CD4-positive, alpha-beta T cell treated with Interferon alpha-2 for 1 hour (primary cell): ENCODE data around the gene GNAQ.
"Not testable (repeated sequence)": the region's sequence is repeated elsewhere in the genome, so short reads cannot be mapped to it uniquely, and the experiment has no call there.

ENCODE experiments used
- DNase-seq, 2 donors: peaks; one replicate each; pipeline ENCODE4 v3.0.0-alpha.2; 2020 to 2022

Gene GNAQ

GRCh38 chr9:77806741-77807140 lies 224.9 kb downstream of the GNAQ start:
- DNase-seq = no peak

- DNase-seq = no peak
These were observed 225.8 kb downstream of the GNAQ start for GRCh38 chr9:77805810-77806209.

- no peak for DNase-seq
These were observed 228.2 kb downstream of the GNAQ start for GRCh38 chr9:77803423-77803822.

DNA sequence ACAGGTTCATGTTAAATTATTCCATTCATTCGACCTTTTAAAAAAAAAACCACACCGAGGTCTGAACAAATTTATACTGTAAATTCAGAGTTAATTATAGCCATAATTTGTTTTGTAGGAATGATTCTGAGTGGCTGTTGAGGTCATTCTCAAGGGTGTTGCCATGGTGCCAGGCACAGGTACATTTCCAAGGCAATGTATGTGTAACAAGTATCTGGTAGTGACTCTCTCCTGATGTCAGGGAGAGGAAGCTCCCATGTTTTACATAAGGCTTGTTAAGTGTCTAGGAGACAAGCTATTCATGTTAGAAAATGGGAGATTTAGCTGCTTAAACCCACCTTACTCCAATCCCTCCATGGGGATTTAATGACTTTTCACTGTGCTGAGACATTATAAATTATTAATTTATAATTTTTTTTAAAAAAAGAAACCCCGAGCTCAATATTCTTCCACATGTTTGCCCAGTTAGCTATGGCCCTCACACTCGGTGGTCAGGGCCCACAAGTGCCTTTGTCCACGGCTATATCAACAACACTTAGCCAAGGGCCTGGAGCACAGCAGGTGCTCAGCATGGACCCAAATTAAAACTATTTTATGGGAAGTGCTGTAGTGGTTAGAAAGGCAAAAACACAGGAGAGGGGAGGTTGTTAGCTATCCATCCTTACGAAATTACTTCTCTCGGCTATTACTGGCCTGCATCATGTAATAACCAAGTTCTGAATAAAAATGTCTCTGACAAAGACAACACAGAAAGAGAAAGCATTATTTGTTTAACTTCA lies 228.9 kb downstream of the GNAQ start:
- DNase-seq = no peak

DNA sequence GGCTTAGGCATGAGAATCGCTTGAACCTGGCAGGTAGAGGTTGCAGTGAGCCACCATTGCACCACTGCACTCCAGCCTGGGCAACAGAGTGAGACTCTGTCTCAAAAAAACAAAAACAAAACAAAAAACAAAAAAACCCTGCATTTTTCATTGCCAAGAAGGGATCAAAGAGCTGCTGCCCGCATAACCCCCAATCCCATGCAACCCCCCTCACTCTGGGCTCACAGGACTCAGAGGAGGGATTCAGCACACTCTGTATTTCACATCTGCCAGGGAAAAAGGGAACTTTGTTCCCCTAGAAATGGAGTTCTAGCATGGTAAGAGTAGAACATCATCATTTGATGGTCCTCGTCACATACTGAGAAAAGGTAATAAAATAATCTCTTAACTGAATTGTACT lies 229.5 kb downstream of the GNAQ start:
- no peak for DNase-seq

- no peak for DNase-seq
These were observed 230.6 kb downstream of the GNAQ start for GRCh38 chr9:77800924-77801551.

DNA sequence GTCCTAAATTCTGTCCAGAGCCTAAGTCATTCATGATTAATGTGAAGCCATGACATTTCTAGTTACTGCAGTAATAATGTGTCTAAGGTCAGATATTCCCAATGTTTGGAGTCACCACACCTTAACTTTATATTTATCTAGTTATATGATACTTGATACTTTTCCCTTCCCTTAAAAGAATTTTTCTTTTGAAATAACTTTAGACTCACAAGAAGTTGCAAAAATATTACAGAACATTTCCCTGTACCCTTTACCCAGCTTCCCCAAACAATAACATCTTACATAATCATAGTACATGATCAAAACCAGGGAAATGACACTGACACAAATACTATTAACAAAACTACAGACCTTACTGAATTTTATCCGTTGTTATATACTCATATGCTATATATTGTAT lies 233.5 kb downstream of the GNAQ start:
- no peak for DNase-seq

DNA sequence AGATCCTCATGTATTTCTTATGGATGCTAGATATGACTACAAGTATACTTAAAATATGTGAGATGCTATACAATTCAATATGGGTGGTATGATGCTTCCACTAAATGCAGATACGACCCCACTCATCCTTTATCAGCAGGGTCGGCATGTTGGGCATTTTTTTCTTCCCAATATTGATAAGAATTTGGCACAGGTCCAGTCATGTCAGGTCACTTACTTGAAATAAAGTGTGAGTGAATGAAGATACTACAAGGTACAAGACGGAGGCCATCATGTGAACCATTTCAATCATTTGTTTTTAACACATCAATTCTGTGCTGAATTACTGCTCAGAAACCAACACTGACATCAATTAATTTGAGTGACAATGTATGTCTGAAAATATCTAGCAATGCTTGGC lies 236.6 kb downstream of the GNAQ start:
- DNase-seq = no peak

- DNase-seq = no peak
These were observed 237.8 kb downstream of the GNAQ start for GRCh38 chr9:77793849-77794248.

GRCh38 chr9:77789891-77790290 lies 241.7 kb downstream of the GNAQ start:
- no peak for DNase-seq

DNA sequence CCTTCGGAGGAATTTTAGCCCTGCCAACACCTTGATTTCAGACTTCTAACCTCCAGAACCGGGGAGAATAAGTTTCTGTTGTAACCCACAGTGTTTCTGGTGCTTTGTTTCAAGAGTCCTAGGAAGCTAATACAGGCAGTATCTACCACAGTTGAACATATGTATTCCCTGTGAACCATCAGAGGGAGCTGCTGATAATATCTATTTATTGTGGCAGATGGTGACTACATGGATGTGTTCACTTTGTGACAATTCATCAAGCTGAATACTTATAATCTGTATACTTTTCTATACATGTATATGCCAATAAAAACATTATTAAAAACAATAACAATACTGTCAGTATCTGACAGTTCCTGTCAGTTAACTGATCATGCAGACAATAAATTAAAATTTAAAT lies 246.3 kb downstream of the GNAQ start:
- DNase-seq = no peak

DNA sequence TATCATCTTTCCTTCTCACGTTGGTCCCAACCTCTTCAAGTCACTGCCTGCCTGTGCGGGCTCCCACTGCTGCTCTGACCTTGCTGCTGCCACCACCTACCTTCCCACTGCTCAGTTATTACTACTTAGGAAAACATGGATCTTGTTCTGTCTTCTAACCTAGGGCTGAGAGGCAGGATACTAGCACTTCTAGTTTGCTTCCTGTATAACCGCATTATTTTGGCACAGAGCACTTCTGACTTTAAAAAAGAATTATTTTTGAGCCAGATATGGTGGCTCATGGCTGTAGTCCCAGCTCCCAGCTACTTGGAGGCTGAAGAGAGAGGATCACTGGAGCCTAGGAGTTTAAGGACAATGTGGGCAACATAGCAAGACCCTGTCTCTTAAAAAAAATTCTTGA lies 248.1 kb downstream of the GNAQ start:
- no peak for DNase-seq

DNA sequence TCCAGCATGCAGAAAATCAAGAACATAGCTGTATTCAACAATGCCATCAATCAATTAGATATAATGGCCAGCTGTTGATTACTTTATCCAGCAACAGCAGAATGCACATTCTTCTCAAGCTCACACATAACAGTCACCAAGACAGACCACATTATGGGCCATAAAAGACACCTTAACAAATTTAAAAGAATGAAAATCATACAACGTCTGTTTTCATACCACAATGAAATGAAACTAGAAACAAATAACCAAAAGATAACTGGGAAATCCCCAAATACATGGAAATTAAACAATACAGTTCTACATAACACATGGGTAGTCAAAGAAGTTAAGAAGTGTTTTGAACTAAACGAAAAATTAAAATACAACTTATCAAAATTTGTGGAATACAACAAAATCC lies 252.6 kb downstream of the GNAQ start:
- DNase-seq = peak in 1 of 2 donors; percentile 36

DNA sequence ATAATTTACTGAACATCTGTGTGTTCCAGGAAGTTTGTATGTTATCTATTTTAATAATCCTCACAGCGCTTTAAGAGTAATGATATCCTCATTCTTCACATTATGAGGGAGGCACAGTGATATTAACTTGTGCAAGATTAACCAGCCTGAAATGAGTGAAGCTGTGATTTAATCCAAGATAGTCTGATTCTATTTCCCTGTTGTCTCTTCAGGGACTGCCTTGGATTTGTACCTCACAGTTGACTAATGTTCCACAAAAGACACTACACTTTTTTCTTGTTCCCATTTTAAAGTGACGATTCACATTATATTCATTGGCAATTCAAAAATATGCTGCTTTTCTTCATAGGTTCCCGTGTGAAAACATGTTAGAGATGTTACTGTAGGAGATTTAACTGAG lies 258.2 kb downstream of the GNAQ start:
- no peak for DNase-seq

GRCh38 chr9:77772646-77773045 lies 259.0 kb downstream of the GNAQ start:
- DNase-seq = no peak

DNA sequence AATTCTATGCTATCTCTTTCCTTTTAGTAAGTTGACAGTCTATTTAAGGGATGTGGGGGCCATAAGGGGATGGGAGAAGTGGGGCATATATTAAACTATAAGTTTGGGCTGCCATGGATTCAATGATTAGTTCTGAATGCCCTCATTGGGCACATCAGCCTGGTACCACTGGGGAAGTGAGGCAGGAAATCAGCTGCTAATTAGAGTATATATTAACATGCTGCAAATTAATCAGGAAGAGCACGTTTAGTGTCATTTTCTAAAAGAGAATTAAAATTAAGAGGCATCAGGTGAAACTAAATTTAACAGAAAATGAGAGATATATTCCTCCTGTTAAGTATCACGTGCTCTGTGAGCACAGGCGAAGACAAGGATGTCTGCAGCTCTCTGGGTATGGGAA lies 260.4 kb downstream of the GNAQ start:
- DNase-seq = no peak

GRCh38 chr9:77770340-77770739 lies 261.3 kb downstream of the GNAQ start:
- no peak for DNase-seq

- DNase-seq = no peak
These were observed 262.4 kb downstream of the GNAQ start for GRCh38 chr9:77769246-77769645.

DNA sequence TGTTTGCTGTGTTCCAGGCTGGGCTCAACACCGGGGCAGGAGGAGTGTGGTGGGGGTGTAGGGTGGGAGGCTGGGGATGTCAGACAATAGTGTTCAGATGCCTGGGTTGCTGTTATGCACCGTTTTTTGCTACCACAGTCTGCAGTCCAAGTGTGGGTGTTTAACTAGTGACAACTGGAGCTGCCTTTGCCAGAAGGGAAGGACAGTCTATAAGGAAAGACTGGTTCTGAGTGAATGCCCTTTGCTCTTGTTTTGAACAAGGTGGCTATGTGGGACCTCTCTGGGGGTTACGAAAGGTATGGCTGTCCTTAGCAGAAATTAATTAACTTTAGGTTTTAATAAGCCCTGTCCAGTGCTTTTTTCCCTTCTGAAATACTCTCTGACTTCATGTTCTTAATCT lies 265.0 kb downstream of the GNAQ start:
- DNase-seq = no peak

DNA sequence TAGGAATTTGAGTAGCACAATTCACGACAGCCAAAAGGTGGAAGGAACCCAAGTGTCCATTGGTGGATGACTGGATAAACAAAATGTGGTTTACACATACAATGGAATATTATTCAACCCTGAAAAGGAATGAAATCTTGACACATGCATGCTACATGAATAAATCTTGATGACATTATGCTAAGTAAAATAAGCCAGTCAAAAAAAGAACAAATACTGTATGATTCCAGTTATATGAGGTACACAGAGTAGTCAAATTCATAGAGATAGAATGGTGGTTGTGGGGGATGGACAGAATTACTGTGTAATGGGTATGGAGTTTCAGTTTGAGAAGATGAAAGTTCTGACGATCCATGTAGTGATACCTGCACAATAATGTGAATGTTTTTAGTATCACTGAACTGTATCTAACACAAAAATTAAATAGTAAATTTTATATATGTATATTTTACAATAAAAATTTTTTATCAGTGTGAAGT lies 265.8 kb downstream of the GNAQ start:
- DNase-seq = no peak

- DNase-seq = no peak
These were observed 266.5 kb downstream of the GNAQ start for GRCh38 chr9:77764894-77765780.

DNA sequence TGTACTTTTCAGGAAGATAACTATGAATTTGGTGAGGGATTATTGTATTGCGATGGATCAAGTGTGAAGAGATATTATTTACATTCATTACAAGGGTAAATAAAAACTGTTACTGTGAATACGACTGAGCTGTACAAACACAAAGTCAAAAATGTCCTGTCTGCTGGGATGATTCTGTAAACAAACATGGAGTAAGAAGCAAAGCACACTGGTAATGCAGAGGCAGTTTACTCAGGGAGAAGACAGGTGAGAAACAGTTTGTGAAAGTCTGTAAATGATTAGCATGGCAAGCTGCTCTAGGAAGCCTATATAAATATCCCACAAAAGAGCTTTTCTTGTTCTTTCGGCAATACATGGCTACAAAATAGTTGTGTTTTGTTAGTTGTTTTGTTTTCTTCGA lies 268.0 kb downstream of the GNAQ start:
- DNase-seq = no peak

DNA sequence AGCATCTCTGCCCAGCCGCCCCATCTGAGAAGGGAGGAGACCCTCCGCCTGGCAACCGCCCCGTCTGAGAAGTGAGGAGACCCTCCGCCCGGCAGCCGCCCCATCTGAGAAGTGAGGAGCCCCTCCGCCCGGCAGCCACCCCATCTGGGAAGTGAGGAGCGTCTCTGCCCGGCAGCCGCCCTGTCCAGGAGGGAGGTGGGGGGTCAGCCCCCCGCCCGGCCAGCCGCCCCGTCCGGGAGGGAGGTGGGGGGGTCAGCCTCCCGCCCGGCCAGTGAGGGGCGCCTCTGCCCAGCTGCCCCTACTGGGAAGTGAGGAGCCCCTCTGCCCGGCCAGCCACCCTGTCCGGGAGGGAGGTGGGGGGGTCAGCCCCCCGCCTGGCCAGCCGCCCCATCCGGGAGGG lies 270.7 kb downstream of the GNAQ start:
- not testable (repeated sequence) for DNase-seq

- no peak for DNase-seq
These were observed 272.2 kb downstream of the GNAQ start for GRCh38 chr9:77759391-77759790.
